ENCODE results near the gene CPE.

DNA sequence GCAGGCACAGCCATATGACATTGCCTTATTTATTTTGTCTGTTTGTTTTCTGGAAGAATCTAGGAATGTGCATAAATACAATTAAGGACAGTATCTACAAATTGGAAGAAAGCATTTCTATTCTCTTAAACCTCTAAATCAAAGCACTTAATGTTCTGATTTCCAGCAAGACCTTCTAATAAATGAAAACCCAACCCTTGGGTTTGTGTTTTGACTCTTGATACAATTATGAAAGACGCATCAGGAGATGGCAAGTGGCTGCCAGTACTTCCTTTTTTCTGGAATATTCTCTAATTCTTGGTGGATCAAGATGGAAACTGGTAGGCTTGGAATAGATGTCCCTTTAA, 437 bp upstream of the CPE start:
- TF ChIP-seq, protein P1, sequence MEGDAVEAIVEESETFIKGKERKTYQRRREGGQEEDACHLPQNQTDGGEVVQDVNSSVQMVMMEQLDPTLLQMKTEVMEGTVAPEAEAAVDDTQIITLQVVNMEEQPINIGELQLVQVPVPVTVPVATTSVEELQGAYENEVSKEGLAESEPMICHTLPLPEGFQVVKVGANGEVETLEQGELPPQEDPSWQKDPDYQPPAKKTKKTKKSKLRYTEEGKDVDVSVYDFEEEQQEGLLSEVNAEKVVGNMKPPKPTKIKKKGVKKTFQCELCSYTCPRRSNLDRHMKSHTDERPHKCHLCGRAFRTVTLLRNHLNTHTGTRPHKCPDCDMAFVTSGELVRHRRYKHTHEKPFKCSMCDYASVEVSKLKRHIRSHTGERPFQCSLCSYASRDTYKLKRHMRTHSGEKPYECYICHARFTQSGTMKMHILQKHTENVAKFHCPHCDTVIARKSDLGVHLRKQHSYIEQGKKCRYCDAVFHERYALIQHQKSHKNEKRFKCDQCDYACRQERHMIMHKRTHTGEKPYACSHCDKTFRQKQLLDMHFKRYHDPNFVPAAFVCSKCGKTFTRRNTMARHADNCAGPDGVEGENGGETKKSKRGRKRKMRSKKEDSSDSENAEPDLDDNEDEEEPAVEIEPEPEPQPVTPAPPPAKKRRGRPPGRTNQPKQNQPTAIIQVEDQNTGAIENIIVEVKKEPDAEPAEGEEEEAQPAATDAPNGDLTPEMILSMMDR (IDR thresholded peaks at IDR 0.05), result no peak
- TF ChIP-seq POLR2AphosphoS5 (IDR thresholded peaks at IDR 0.05) (no peak), POLR2A (IDR thresholded peaks at IDR 0.05) (no peak)
